CD4-positive, alpha-beta T cell treated with Interleukin-2 at 100 ng/mL for 4 hours (primary cell): ENCODE data around the gene ZFP36.
"Not testable (repeated sequence)": the region's sequence is repeated elsewhere in the genome, so short reads cannot be mapped to it uniquely, and the experiment has no call there.

Experiments
- DNase-seq: peaks from one replicate; pipeline ENCODE4 v3.0.0-alpha.2; 2020; ENCODE audit warnings: low spot score

Gene ZFP36, protein sequence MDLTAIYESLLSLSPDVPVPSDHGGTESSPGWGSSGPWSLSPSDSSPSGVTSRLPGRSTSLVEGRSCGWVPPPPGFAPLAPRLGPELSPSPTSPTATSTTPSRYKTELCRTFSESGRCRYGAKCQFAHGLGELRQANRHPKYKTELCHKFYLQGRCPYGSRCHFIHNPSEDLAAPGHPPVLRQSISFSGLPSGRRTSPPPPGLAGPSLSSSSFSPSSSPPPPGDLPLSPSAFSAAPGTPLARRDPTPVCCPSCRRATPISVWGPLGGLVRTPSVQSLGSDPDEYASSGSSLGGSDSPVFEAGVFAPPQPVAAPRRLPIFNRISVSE

DNA sequence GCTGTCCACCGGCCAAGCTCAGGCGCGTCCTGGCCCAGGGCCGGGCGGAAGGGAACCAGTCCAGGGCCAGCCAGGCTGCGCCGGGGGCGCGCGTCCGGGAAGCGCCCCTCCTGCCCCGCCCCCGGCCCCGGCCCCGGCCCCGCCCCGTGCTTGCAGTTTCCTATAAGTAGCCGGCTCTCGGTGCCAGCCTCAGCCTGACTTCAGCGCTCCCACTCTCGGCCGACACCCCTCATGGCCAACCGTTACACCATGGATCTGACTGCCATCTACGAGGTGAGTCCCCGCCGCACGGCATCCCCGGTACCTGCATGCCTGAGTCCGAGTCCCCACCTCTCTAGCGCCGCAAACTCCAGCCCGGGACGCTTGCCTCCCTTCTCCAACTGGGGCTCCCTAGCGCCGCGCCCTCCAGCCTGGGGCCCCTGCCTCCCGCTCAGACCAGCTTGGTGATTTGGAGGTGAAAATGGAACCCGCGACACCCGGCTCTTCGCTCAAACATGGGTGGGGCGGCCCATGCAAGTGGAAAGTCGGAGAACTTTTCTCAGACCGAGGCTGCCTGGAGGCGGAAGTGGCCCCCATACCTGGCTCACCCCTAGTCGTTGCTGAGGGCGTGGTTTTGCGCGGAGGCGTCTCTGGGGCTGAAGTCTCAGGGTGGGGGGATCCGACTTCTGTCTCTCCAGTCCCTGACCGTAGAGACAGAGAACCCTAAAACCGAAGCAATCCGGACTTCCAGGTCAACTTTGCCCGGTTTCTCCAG, at the start of gene ZFP36:
ZFP36 (plus strand) TSS at position 192 of the 754 bp plus-strand sequence; CDS start at position 250, 58 bp downstream.
- peak; percentile 93 for DNase-seq

DNA sequence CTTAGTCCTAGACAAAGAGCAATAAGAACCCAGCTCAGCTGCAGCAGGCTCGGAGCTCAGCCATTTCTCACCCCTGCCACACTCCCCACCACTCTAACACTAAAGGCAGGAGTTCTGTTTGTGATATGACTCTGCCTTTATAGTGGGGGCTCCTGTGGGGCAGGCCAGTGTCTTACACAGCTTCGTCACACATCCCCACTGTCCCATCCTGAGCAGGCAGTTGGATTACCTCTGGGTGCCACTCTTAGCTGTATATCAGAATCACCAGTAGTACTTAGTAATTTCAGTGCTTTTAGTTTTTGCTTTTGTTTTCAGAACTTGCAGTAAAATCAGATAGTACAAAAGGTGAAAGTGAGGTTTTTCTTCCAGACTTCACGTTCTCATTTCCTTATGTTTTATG, 47.6 kb upstream of the ZFP36 start:
- no peak for DNase-seq

DNA sequence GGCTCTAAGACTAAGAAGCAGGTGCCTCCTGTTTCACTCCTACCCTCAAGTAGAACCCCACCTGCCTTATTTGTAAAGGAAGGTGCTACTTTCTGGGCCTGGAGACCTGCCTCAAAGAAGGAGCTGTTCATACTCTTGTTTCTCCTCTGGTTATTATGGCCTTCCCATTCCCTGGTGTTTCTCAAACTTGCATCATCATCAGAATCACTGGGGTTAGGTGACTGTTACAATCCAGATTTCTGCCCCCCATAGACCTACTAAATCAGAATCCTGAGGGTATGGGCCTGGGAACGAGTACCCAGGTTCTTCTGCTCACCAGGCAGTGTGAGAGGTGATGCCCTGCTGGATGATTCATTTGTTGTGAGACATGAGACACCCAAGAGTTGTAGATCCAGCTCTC, 46.0 kb upstream of the ZFP36 start:
- DNase-seq, result no peak

DNA sequence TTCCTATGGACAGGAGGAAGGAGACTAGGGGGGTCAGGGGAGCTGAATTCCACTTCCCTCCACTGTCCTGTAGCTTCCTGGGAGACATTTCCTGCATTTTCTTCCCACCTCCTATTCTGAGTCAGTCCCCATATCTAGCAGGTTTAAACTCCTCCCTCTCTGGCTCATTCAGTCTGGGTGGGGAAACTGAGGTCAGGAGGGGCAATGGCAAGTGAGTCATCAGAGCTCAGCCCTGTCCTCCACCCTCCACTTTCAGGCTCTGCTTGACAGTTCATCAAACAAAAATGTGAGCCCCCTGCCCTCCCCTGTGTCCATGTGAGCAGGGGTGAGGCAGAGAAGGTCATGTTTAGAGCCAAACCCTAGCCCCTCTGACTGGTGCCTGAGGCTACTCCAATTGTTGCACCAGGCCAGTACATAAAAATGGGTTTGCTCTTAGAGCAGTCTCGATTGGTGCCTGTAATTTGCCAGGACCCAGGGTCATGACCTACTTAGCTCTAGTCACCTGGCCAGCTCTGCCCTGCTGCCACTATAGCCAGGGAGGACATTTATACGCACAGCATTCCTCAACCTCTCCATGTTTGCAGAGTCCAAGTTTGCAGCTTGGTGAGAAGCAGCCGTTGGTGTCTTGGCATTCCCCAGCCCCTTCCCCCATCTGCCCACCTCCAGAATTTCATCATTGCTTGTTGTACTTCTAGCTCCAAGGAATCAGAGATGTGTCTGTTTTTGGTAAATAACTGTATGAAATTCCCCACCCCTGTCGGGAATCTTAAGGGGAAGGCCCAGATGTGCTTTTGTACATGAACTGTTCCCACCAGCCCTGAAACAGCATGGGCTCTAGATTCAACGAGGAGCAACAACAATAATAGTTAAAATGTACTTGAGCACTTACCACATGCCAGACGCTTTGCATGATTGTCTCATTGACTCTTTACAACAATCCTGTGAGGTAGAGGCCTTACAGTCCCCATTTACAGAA, 43.7 kb upstream of the ZFP36 start:
- DNase-seq, result no peak

DNA sequence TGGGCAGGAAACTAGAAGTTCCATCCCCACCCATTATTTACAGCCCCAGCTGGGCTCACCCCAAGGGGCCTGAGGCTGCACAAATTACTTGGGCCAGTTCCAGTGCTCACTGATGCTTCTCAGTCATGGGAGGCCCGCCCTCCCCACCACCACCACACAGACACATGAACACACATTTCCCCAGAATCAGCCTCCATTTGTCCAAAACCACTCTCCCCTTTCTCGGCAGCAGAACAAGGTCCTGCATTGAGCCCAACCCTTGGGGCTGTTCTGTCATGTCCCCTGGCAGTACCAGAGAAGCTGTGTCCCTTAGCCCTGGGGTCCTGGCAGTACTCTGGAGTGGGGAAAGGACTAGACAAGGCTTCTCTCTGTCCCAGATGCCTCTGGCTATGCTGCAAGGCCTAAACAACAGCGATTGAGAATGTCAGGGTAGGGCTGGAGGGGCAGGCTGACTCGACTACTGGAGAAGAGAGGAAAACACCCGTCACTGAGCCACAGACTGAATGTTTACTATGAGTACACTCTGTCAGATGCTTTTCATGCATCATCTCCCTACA, 42.7 kb upstream of the ZFP36 start:
- no peak for DNase-seq

DNA sequence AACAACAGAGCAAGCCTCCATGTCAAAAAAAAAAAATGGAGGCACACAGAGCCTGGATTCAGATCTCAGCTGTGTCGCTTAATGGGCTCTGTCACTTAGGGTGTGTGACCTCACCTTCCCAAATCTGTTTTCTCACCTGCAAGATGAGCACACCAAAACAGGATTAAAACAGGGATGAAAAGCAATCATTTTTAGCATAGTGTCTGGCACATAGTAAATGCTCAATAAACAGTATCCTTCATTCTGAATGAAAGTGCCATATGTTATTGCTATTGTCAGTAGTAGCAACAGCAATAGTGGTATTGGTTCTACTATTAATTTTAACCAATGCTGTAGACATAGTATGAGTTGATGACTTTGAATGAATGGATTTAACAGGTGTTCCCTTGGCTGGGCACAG, 41.1 kb upstream of the ZFP36 start:
- no peak for DNase-seq

DNA sequence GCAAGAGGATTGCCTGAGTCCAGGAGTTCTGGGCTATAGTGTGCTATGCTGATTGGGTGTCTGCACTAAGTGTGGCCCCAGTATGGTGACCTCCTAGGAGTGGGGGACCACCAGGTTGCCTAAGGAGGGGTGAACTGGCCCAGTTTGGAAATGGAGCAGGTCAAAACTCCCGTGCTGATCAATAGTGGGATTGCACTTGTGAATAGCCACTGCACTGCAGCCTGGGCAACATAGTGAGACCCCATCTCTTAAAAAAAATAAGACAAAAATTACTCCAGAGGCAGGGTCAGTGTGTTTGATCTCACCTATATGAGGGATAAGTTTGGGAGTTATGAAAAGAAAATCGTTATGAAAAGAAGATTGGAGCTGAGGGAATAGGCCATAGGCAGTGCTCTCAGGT, 37.4 kb upstream of the ZFP36 start:
- no peak for DNase-seq

DNA sequence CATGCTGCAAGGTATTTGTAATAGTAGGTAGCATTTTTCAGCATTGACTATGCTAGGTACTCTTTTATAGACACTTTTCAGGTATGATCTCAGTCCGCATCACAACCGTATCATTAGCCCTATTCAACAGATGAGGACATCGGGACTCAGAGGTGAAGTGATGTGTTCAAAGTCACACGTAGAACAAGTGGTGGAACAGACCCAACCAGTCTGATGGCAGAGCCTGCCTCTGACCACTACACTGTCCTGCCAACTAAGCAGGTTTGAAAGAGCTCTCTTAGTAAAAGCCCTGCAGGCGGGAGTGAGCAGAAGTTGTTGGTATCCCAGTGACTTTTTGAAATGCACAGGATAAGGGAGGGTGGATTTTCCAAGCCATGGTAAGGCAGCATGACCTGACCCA, 35.9 kb upstream of the ZFP36 start:
- no peak for DNase-seq

DNA sequence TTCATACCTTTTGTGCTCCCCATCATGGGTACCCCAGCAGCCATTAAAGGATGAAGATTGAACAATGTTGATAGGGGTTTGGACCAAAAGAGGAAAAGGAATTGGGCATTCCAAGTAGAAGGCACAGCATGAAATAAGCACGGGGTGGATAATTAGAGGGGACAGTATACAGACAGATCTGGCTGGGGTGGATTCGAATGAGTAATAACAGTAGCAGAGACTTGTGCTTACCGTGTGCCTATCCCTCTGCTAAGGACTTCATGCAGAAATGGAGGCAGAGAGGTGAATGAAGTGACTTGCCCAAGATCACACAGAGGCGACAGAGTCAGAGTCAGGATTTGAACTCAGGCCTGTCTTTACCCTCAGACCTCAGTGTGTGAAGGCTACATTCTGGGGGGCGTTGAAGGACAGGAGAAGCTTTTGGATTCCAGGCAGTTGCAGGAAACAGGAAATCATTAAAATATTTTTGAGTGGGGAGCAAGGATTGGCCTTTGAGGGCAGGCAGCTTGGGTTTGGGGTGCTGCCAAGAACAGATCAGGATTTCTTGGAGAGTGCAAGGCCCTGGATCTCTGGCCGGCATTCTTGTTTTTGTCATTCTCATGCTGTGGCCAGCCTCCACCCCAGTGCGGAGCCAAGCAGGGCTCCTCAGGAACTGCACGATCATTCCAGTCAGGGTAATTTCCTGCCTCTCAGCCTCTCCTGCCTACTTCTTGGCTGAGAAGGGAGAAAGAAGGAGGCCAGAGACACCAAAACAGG, 34.4 kb upstream of the ZFP36 start:
- DNase-seq, result no peak

DNA sequence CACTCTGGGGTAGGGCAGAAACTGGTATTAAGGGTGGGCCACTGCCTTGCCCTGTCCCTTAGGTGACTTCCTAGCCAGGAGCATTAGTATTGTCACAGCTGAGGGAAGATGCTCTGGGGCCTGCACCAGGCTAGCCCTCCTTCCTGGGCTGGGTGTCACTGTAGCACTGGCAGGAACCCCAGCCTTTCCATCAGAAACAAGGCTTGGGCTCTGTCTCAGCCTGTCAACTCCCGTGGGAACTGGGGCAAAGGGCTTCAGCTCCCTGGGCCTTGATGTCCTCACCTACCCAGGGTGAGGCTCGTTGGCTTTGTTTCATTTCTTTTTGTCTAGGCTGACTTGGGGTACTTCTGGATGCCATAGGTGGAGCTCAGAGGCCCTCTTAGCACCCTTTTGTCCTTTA, 33.7 kb upstream of the ZFP36 start:
- no peak for DNase-seq

DNA sequence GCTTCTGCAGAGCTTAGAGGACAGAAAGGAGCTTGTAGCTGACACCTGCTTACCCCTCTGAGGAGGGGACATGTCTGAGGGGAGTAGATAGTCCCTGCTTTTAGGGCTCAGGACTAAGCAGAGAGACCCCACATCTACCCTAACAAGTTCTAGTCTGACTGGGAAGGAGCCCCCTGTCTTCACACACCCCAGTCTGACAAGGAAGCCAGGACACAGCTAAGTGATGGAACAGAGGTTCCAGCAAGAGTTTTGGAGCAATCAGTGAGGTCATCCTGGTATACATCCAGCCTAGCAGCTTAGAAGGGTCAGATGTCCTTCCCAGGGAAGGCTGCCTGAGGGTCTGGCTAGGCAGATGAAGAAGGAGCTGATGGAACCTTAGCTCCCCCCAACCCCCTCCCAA, 30.7 kb upstream of the ZFP36 start:
- DNase-seq, result no peak

DNA sequence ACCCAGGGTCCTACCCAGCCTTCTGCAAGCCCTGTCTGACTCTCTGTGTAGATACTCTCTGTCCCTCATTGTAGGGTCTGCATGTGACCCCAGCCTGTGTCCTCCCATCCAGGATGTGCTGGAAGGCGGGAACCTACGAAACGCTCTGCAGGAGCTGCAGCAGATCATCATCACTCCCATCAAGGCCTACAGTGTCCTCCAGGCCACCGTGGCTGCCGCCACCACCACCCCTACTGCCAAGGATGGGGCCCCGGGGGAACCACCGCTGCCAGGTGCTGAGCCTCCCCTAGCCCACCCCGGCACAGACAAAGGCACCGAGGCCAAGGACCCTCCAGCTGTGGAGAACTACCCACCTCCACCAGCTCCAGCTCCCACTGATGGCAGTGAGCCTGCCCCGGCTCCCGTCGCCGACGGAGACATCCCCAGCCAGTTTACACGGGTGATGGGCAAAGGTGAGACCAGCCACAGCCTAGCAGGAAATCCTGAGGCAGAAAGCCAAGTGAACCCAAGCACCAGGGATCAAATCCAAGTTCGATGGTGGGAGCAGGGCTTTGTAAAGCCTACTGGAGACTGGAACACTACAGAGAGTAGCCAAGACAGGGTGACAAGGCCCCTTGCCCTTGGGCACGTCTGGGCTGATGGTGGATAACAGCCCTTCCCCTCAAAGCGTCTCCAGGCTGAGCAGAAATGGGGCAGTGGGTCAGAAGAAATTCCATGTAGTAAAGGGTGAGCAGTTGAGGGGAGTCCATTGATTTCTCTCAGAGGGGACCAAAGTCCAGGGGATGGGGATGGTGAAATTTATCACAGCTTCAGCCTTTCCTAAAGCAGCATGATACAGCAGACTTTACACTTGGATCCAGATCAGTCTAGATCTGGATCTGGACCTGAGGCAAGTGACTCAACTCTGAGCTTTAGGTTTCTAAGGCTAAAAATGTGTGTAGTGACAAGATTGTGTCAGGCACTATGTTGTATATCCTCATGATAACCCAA, 29.0 kb upstream of the ZFP36 start:
- DNase-seq, result no peak

DNA sequence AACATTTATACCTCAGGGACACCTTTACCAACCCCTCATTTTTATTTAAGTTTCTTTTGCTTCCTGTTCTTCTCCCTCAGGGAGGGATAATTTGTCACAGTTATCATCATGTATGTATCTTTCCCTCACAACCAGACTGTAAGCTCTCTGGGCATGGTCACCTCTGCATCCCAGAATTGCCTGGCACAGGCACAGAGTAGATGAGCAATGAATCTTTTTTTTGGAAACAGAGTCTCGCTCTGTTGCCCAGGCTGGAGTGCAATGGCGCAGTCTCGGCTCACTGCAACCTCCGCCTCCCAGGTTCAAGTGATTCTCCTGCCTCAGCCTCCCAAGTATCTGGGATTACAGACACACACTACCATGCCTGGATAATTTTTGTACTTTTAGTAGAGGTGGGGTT, 27.3 kb upstream of the ZFP36 start:
- DNase-seq, result not testable (repeated sequence)

DNA sequence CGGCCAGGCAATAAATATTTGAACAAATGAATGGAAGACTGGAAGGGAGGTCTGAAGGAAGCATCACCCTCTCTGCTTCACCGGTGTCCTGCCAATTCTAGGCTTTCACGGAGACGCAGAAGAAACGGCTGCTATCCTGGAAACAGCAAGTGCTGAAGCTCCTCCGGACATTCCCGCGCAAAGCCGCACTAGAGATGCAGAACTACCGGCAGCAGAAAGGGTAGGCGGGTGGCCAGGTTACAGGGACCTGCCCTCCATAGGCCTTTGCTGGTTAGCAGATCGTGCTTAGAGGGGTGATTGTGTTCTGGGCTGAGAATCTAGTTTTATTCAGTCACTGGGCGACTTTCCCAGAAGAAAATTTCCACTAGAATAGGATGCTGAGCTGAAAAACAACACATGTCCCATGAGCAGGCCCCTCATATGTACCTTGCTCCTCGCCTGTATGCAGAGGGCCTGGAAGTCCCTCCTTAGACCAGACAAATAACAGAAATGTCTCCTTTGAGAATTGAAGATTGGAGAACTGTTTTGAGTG, 26.7 kb upstream of the ZFP36 start:
- DNase-seq, result no peak

DNA sequence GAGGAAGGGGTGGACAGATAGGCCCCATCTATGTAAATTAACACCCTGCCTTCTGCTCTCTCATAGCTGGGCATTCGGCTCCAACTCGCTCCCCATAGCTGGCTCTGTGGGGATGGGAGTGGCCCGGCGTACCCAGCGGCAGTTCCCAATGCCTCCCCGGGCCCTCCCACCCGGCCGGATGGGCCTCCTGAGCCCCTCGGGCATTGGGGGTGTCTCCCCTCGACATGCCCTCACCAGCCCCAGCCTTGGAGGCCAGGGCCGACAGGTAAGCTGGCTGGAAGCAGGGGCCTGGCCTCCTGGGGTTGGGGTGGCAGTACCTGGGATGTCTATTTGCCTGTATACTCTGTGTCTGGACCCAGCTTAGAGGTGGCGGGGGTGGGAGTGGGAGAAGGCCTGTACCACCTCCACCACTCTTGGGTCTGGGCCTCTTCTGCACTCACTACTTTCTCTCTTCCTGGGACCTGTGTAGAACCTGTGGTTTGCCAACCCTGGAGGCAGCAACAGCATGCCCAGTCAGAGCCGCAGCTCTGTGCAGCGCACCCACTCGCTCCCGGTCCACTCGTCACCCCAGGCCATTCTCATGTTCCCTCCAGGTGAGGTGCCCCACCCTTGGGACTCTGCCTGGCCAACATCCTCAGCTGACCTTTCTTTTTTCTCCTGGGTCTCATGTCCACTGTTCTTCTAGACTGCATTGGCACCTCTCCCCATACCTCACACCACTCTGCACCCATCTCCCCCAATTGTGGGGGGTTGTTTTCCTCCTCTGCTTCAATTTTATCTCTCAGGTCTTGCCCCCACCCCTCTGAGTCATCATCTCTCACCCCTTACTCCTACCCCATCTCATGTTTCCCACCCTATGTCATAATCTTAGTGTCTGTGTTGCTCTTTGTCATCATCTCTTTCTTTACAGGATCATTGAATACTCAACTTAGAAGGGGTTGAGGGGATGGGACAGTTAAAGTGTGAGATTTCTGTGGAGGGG, 25.8 kb upstream of the ZFP36 start:
- no peak for DNase-seq

DNA sequence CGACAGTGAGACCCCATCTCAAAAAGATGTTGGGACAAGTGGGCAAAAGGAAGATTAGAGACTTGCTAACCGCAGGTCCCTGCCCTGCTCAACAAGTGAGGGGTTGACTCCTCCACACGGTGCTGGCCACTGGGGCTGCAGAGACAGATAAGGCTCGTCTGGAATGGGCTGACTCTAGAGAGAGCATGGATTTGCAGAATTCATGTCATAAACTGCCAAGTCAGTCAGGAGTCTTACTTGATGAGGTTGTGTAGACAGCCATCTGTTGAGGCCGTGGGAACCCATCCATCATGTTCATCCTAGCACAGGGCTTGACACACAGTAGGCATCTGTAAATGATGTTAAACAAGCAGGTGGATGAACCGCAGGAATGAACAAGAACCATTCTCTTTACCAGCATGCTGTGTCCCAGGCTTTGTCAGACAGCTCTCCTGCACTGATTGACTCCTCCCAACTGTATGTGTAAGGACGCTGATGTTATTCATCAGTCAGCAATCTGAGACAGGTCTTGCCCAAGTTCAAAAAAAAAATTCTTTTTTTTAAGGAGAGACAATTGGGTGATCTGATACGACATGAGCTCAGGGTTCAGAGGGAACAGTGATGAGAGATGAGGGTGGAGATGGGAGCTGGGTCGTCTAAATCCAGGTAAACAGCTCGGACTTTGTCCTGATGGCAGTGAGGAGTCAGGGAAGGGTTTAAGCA, 24.6 kb upstream of the ZFP36 start:
- no peak for DNase-seq

DNA sequence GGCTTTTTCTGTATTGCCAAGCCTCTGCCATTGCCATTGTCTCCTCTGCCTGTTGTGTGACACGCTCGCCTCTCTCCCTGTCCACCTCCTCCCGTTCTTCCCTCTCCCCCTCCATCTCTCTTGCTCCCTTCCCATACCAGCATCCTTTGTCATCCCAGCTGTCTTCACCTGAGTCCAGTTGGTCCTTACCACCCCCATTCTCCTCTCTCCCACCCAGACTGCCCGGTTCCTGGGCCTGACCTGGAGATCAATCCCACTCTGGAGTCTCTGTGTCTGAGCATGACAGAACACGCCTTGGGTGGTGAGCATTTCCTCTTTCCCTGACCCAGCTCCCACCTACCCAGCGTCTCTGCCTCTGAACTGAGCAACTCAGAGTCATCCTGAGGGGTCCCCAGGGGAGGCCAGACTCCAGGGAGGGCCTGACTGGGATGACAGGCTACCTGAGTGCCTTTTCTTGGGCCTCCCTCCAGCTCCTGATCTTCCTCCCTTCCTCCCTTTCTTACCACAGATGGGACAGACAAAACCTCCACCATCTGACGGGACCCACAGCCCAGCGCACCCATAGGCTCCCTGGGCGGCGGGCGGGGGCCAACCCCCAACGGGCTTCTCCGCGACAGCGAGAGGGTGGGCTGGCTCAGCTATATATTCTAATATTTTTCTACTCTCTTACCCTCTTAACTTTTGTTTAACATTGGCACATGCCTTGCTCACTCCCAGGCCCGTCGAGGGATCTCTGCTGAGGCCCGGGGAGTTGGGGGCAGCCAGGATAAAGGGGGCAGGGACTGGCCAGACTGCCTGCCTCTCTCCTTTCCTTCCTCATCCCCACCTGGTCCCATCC, 23.4 kb upstream of the ZFP36 start:
- no peak for DNase-seq
